SK-N-SH (cell line): ENCODE results near the gene HECTD4. TPM values are rescaled to one million over a fixed set of nuclear protein-coding genes. Genes with fewer than 3 reads are reported as not detected.
"Not testable (repeated sequence)": the region's sequence is repeated elsewhere in the genome, so short reads cannot be mapped to it uniquely, and the experiment has no call there.

Source experiments
- CTCF ChIA-PET: fragments of 300-600, 350-600 bp; formaldehyde crosslinking; extraction: SDS; loops from one replicate; lab custom pipeline; 2021; lab: Yijun Ruan, JAX
- POLR2A ChIA-PET: fragments of 350-600 bp; sonication (Branson Sonifier 250); formaldehyde crosslinking; extraction: SDS; loops from one replicate; lab custom pipeline; 2020; ENCODE audit warnings: antibody characterized with exemption, inconsistent platforms; lab: Yijun Ruan, JAX
- DNase-seq: peaks from one replicate; pipeline ENCODE4 v3.0.0; 2012
- H2AFZ ChIP-seq: fragments of 200-600 bp; sonication (generic); 2 replicates; pipeline ENCODE4 v1.8.1; 2016; ENCODE audit warnings: antibody characterized with exemption, mild to moderate bottlenecking, low read depth
- H3F3A ChIP-seq: fragments of 200-600 bp; sonication (generic); replicated peaks from 2 replicates; pipeline ENCODE3; 2016; ENCODE audit warnings: antibody characterized with exemption, mild to moderate bottlenecking; ENCODE audit not compliant: insufficient read depth
- H3K27ac ChIP-seq, 2 experiments: fragments of 200-500 bp in 1 of 2; fragments of 200-600 bp in 1 of 2; sonication (Bioruptor generic) in 1 of 2; sonication (generic), shearing (Covaris generic) in 1 of 2; 2 replicates each; pipeline versions ENCODE4 v1.5.1 to v1.6.1; 2014 to 2016; ENCODE audit warnings: low read depth in 2 of 2, inconsistent platforms in 1 of 2, low read length in 1 of 2, mild to moderate bottlenecking in 1 of 2, mixed read lengths in 1 of 2
- H3K27me3 ChIP-seq: fragments of 200-600 bp; sonication (generic), shearing (Covaris generic); 2 replicates; pipeline ENCODE4 v1.6.1; 2016; ENCODE audit warnings: mixed run types; ENCODE audit not compliant: insufficient read depth
- H3K36me3 ChIP-seq, 2 experiments: fragments of 200-500 bp in 1 of 2; fragments of 200-600 bp in 1 of 2; sonication (Bioruptor generic) in 1 of 2; sonication (generic) in 1 of 2; replicated peaks in 1 of 2; 2 replicates each; pipeline versions ENCODE3 to v1.5.1; 2014 to 2016; ENCODE audit warnings: low read length in 1 of 2, mild to moderate bottlenecking in 1 of 2; ENCODE audit not compliant: insufficient read depth in 2 of 2, control insufficient read depth in 1 of 2
- H3K4me1 ChIP-seq, 2 experiments: fragments of 200-500 bp in 1 of 2; fragments of 200-600 bp in 1 of 2; sonication (Bioruptor generic) in 1 of 2; sonication (generic), shearing (Covaris generic) in 1 of 2; 2 replicates each; pipeline versions ENCODE4 v1.5.1 to v1.6.1; 2014 to 2016; ENCODE audit warnings: low read depth in 1 of 2, low read length in 1 of 2, mixed run types in 1 of 2; ENCODE audit not compliant: insufficient read depth in 2 of 2, control insufficient read depth in 1 of 2
- H3K4me2 ChIP-seq: fragments of 200-600 bp; sonication (generic), shearing (Covaris generic); 2 replicates; pipeline ENCODE4 v1.6.1; 2017; ENCODE audit warnings: mixed run types
- H3K4me3 ChIP-seq, 2 experiments: fragments of 200-500 bp in 1 of 2; fragments of 200-600 bp in 1 of 2; sonication (Bioruptor generic) in 1 of 2; sonication (generic), shearing (Covaris generic) in 1 of 2; 2 replicates each; pipeline versions ENCODE4 v1.5.1 to v1.8.1; 2014 to 2016; ENCODE audit warnings: low read depth in 2 of 2, inconsistent platforms in 1 of 2, low read length in 1 of 2, mild to moderate bottlenecking in 1 of 2, mixed read lengths in 1 of 2, moderate library complexity in 1 of 2
- H3K79me2 ChIP-seq: fragments of 200-600 bp; sonication (generic); 2 replicates; pipeline ENCODE4 v1.8.1; 2017; ENCODE audit warnings: mild to moderate bottlenecking; ENCODE audit not compliant: insufficient read depth
- H3K9ac ChIP-seq: fragments of 200-600 bp; sonication (generic); 2 replicates; pipeline ENCODE4 v1.6.1; 2017; ENCODE audit warnings: mixed run types
- H3K9me2 ChIP-seq: fragments of 200-600 bp; sonication (generic); 2 replicates; pipeline ENCODE4 v1.6.1; 2017; ENCODE audit warnings: mixed run types
- H3K9me3 ChIP-seq: fragments of 200-600 bp; sonication (generic); 2 replicates; pipeline ENCODE4 v1.6.1; 2017; ENCODE audit warnings: mixed run types, mild to moderate bottlenecking, moderate library complexity
- H4K20me1 ChIP-seq: fragments of 200-600 bp; sonication (generic); 2 replicates; pipeline ENCODE4 v1.6.1; 2017; ENCODE audit warnings: mild to moderate bottlenecking, mixed run types; ENCODE audit not compliant: insufficient read depth
- CHD2 ChIP-seq: fragments of 150-350 bp; IDR thresholded peaks from 2 replicates; pipeline ENCODE4 v1.6.1; 2018; ENCODE audit warnings: low read length; ENCODE audit not compliant: partially characterized antibody
- CTCF ChIP-seq: fragments of 200-600 bp; sonication (generic); IDR thresholded peaks from 2 replicates; pipeline ENCODE4 v1.6.1; 2017; ENCODE audit warnings: antibody characterized with exemption, mild to moderate bottlenecking, moderate library complexity
- EP300 ChIP-seq, 2 experiments: IDR thresholded peaks; 2 replicates each; pipeline versions ENCODE4 v1.4.0 to v1.6.1; 2012; ENCODE audit warnings: borderline replicate concordance in 1 of 2, low read depth in 1 of 2, low read length in 1 of 2
- EZH2phosphoT487 ChIP-seq: fragments of 200-600 bp; sonication (generic); IDR thresholded peaks from 2 replicates; pipeline ENCODE4 v1.6.1; 2017; ENCODE audit warnings: low read depth, mixed run types, mild to moderate bottlenecking, antibody characterized with exemption, moderate library complexity, borderline replicate concordance
- IRF3 ChIP-seq: fragments of 150-350 bp; IDR thresholded peaks from 2 replicates; pipeline ENCODE4 v1.6.1; 2016; ENCODE audit warnings: mild to moderate bottlenecking, low read depth, low read length
- MEF2A ChIP-seq: IDR thresholded peaks from 2 replicates; pipeline ENCODE4 v1.4.0; 2012; ENCODE audit warnings: low read depth, borderline replicate concordance
- NFIC ChIP-seq: IDR thresholded peaks from 2 replicates; pipeline ENCODE4 v1.4.0; 2012; ENCODE audit warnings: borderline replicate concordance
- NRF1 ChIP-seq: IDR thresholded peaks from 2 replicates; pipeline ENCODE4 v1.6.1; 2012; ENCODE audit warnings: low read depth, mild to moderate bottlenecking, low read length
- POLR2AphosphoS5 ChIP-seq: IDR thresholded peaks from 2 replicates; pipeline ENCODE4 v1.6.1; 2012; ENCODE audit warnings: low read depth, low read length
- RCOR1 ChIP-seq: fragments of 150-350 bp; IDR thresholded peaks from 2 replicates; pipeline ENCODE4 v1.6.1; 2017; ENCODE audit warnings: antibody characterized with exemption, low read length
- RFX5 ChIP-seq: IDR thresholded peaks from 2 replicates; pipeline ENCODE4 v1.6.1; 2012; ENCODE audit warnings: mild to moderate bottlenecking, improper control_type of control experiment, low read length
- SIN3A ChIP-seq: IDR thresholded peaks from 2 replicates; pipeline ENCODE4 v1.6.1; 2012; ENCODE audit warnings: low read depth, mild to moderate bottlenecking, low read length, moderate library complexity, borderline replicate concordance
- TAF1 ChIP-seq: IDR thresholded peaks from 2 replicates; pipeline ENCODE4 v1.6.1; 2012; ENCODE audit warnings: low read depth, mild to moderate bottlenecking, low read length, moderate library complexity, borderline replicate concordance
- TEAD4 ChIP-seq: IDR thresholded peaks from 2 replicates; pipeline ENCODE4 v1.4.0; 2012; ENCODE audit warnings: mild to moderate bottlenecking, borderline replicate concordance; ENCODE audit not compliant: insufficient read depth
- USF1 ChIP-seq: IDR thresholded peaks from 2 replicates; pipeline ENCODE4 v1.4.0; 2012; ENCODE audit warnings: low read depth, borderline replicate concordance
- WGBS: methylation state at CpG from one replicate; pipeline ENCODE4 v1.1.6; 2017; ENCODE audit warnings: low lambda C conversion rate; 5-methylcytosine and 5-hydroxymethylcytosine counted together
- polyA plus RNA-seq, 3 experiments: library from polyadenylated mRNA; depleted of rRNA; stranded (reverse); fragments of >200 nt; gene quantifications; 2 replicates each; pipeline ENCODE4 v1.2.3, GENCODE V29; 2012
- TF ChIP-seq, protein P1 (sequence below): IDR thresholded peaks from 2 replicates; pipeline ENCODE4 v1.4.0; 2012; ENCODE audit warnings: low read depth
- TF ChIP-seq, protein P2 (sequence below): IDR thresholded peaks from 2 replicates; pipeline ENCODE4 v1.6.1; 2012; ENCODE audit warnings: mild to moderate bottlenecking, low read depth, low read length, moderate library complexity

Gene HECTD4
- polyA plus RNA-seq, 1 of the 3 experiments (the other 2 are of a cell fraction) = 14.6 TPM

DNA sequence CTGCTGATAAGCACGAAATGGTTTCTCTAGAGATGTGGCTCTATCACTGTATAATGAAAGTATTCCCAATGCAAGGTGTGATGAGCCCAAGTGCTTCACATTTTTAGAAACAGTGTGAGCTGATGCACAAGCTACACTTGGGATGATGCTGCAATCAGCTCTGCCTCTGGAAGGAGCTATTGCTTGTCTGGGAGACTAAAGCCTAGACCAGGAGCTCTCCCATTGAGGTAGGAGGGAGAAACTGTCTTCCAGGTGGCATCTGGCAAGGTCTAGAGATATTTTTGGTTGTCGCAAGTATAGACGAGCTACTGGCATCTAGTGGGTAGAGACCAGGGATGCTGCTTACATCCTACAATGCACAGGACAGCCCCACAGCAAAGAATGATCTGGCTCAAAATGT lies 42.0 kb downstream of the HECTD4 start (continued):
- TF ChIP-seq IRF3 (no peak), RCOR1 (no peak), NRF1 (no peak), TAF1 (no peak), EZH2phosphoT487 (no peak), TEAD4 (no peak), USF1 (no peak), RFX5 (no peak)
- TF ChIP-seq, protein P1, sequence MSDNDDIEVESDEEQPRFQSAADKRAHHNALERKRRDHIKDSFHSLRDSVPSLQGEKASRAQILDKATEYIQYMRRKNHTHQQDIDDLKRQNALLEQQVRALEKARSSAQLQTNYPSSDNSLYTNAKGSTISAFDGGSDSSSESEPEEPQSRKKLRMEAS = no peak

DNA sequence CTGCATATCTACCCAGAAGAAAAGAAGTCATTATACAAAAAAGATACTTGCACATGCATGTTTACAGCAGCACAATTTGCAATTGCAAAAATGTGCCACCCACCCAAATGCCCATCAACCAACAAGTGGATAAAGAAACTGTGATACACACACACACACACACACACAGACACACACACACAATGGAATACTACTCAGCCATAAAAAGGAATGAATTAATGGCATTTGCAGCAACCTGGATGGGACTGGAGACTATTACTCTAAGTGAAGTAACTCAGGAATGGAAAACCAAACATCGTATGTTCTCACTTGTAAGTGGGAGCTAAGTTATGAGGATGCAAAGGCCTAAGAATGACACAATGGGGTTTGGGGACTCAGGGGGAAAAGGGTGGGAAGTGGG lies 47.2 kb downstream of the HECTD4 start:
- H2AFZ ChIP-seq, DNase-seq, H3K9me2 ChIP-seq, H3K9ac ChIP-seq, H3K27me3 ChIP-seq, H4K20me1 ChIP-seq, H3K4me1 ChIP-seq, CTCF ChIA-PET, H3K4me3 ChIP-seq, H3F3A ChIP-seq, H3K36me3 ChIP-seq, H3K9me3 ChIP-seq, H3K4me2 ChIP-seq, POLR2A ChIA-PET, H3K27ac ChIP-seq: not testable (repeated sequence)
- WGBS = 96% methylated on average over 1 of the region's 1 CpG
- peaks cover 79% of the 10 kb centered on the region; the same call in 1 of the 2 replicates for H3K79me2 ChIP-seq

- no peak overlapping the region for H3K27ac ChIP-seq
- no peaks in the 10 kb centered on the region for H3K9me3 ChIP-seq
- DNase-seq = no peak
- no peaks in the 10 kb centered on the region for H3K36me3 ChIP-seq
- no peaks in the 10 kb centered on the region for H3K4me1 ChIP-seq
- H3K9ac ChIP-seq = no peak overlapping the region
- no peak overlapping the region for H3K4me2 ChIP-seq
- 91% methylated on average over 3 of the region's 3 CpGs for WGBS
- POLR2A ChIA-PET = no interaction called here
- H3K79me2 ChIP-seq = peaks cover 70% of the 10 kb centered on the region; the same call in 1 of the 2 replicates
- H3K9me2 ChIP-seq = no peaks in the 10 kb centered on the region
- no peak overlapping the region for H3K4me3 ChIP-seq
- no peaks in the 10 kb centered on the region for H3F3A ChIP-seq
- no peaks in the 10 kb centered on the region for H3K27me3 ChIP-seq
- CTCF ChIA-PET = no interaction called here
- no peak overlapping the region for H2AFZ ChIP-seq
- peaks cover 4% of the 10 kb centered on the region; the same call in 1 of the 2 replicates for H4K20me1 ChIP-seq
- TF ChIP-seq MEF2A (no peak), POLR2AphosphoS5 (no peak), TEAD4 (no peak), EP300 (IDR thresholded peaks at IDR 0.05; ENCODE audit: borderline replicate concordance in 1 of 2, low read depth in 1 of 2, low read length in 1 of 2) (no peak), NFIC (no peak), SIN3A (no peak), CTCF (no peak), CHD2 (no peak)
- TF ChIP-seq, protein P2, sequence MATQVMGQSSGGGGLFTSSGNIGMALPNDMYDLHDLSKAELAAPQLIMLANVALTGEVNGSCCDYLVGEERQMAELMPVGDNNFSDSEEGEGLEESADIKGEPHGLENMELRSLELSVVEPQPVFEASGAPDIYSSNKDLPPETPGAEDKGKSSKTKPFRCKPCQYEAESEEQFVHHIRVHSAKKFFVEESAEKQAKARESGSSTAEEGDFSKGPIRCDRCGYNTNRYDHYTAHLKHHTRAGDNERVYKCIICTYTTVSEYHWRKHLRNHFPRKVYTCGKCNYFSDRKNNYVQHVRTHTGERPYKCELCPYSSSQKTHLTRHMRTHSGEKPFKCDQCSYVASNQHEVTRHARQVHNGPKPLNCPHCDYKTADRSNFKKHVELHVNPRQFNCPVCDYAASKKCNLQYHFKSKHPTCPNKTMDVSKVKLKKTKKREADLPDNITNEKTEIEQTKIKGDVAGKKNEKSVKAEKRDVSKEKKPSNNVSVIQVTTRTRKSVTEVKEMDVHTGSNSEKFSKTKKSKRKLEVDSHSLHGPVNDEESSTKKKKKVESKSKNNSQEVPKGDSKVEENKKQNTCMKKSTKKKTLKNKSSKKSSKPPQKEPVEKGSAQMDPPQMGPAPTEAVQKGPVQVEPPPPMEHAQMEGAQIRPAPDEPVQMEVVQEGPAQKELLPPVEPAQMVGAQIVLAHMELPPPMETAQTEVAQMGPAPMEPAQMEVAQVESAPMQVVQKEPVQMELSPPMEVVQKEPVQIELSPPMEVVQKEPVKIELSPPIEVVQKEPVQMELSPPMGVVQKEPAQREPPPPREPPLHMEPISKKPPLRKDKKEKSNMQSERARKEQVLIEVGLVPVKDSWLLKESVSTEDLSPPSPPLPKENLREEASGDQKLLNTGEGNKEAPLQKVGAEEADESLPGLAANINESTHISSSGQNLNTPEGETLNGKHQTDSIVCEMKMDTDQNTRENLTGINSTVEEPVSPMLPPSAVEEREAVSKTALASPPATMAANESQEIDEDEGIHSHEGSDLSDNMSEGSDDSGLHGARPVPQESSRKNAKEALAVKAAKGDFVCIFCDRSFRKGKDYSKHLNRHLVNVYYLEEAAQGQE = no peak
Observed at GRCh38 chr12:112333019-112333418, 49.2 kb downstream of the HECTD4 start.
